Activated CD8-positive, alpha-beta memory T cell treated with anti-CD3 and anti-CD28 coated beads for 36 hours (primary cell): ENCODE results near the gene RAB26. TPM values are rescaled to one million over a fixed set of nuclear protein-coding genes. Genes with fewer than 3 reads are reported as not detected.
"Not testable (repeated sequence)": the region's sequence is repeated elsewhere in the genome, so short reads cannot be mapped to it uniquely, and the experiment has no call there.

Source experiments
- CTCF ChIA-PET: fragments of 350-600 bp; sonication (Branson Sonifier 250); formaldehyde crosslinking; loops from one replicate; lab custom pipeline; 2021; ENCODE audit warnings: antibody characterized with exemption; lab: Charles Lee
- POLR2A ChIA-PET: fragments of 350-600 bp; sonication (Branson Sonifier 250); formaldehyde crosslinking; loops from one replicate; lab custom pipeline; 2021; ENCODE audit warnings: antibody characterized with exemption; lab: Charles Lee
- total RNA-seq, 2 experiments: library from RNA; stranded (reverse); gene quantifications; one replicate each; pipeline ENCODE4 v1.2.3, GENCODE V29; 2021

RAB26 gene, protein sequence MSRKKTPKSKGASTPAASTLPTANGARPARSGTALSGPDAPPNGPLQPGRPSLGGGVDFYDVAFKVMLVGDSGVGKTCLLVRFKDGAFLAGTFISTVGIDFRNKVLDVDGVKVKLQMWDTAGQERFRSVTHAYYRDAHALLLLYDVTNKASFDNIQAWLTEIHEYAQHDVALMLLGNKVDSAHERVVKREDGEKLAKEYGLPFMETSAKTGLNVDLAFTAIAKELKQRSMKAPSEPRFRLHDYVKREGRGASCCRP
- total RNA-seq: under 1 TPM in 1 of 2 experiments, not detected in 1; 0.42 TPM

GRCh38 chr16:2147981-2148671 is at the start of gene RAB26:
RAB26 (plus strand) TSS chr16:2148625; CDS start chr16:2148784, 159 bp downstream.
- ChIA-PET POLR2A (no interaction called here), CTCF (interaction anchor here (0.8 to 3.2 kb wide), 4 partner anchors 9 to 144 kb away, joined by 3 to 10 read pairs (median 6); no protein-coding TSS in a partner anchor)

DNA sequence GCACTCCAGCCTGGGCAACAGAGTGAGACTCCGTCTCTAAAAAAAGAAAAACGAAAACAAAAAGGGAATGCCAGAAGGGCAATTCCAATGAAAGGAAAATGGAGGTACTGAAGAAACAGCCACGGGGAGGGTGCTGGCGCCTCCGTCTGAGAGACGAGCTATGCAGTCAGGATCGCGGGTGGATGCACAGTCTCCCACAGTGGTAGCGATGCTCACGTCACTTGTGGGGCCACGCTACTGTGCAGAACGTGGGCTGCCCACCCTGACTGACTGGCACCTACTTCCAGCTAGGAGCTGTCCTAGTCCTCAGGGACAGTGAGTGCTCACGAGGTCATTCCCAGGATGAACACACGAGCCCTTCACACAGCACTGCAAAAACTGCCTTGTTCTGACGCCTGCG is 46.8 kb upstream of the RAB26 start:
- POLR2A ChIA-PET, CTCF ChIA-PET: not testable (repeated sequence)

DNA sequence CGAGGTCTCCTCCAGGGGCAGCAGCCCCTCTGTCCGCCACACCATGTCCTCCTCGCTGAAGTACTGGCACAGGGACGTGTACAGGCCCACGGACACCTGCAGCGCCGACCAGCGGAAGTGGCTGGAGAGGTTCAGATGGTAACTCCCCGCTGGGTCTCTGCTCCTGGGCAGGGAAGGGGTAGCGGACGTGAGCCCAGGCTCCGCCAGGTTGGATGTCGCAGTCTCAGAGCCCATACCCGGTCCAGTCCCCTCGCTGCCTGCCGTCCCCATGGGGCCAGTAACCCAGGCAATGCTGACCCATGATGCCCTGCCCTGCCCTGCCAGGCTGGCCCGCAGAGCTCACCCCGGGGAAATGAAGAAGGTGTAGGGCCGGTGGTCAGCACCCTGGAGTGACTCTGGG is 46.0 kb upstream of the RAB26 start:
- POLR2A ChIA-PET: no interaction called here
- CTCF ChIA-PET: no interaction called here

- CTCF ChIA-PET, POLR2A ChIA-PET: not testable (repeated sequence)
Measured at GRCh38 chr16:2104464-2104863, 44.0 kb upstream of the RAB26 start.

DNA sequence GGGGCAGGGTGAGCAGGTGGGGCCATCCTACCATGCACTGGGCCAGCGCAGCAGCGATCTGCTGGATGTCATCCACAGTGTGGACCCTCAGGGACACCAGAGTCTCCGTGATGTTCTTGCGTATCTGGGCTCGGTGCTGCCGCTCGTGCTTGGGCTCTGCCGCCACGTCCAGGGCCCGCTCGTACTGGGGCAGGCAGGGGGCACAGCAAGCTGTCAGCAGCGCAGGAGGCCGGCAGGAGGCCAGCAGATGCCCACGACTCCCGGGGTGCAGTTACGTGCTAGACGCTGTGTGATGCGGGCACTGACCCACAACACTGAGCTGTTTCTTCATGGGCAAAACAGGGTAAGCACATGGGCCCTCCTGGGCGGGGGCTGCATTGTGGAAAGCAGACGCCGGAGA is 43.1 kb upstream of the RAB26 start:
- POLR2A ChIA-PET, CTCF ChIA-PET: not testable (repeated sequence)

DNA sequence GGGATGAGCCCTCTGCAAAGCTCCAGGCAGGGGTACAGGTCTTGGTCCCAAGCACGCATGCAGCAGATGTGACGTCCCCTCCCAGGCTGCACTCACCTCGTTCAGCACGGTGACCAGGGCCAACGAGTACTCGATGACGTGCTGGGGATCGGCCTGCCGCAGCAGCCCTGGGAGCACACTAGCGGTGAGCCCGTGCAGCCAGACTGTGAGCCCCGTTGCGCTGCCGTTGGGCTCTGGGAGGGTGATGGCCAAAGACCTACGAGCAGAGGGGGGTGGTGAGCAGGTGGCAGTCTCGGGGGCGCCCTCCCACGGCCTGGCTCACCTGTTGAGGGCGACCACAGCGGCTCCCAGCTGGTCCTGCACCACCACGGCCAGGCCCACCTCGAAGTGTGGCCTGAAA is 42.7 kb upstream of the RAB26 start:
- CTCF ChIA-PET, POLR2A ChIA-PET: not testable (repeated sequence)

GRCh38 chr16:2106211-2106610 is 42.2 kb upstream of the RAB26 start:
- POLR2A ChIA-PET, CTCF ChIA-PET: not testable (repeated sequence)

GRCh38 chr16:2107121-2107790 is 41.2 kb upstream of the RAB26 start:
- POLR2A ChIA-PET, CTCF ChIA-PET: not testable (repeated sequence)

DNA sequence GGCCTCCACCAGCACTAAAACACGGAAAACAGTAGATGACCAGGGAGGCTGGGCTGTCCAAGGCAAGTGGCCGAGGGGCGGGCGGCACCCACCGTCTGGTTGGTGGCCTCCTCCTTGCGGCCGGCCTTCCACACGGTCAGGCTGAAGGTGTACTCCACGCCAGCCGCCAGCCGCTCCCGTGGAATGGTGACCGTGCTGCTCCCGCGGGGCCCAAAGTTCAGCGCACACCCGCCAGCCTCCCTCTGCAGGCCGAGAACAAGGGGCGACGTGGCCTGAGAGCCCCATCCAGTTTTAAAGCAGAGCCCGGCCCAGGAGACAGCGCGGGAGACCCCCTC is 40.7 kb upstream of the RAB26 start:
- CTCF ChIA-PET, POLR2A ChIA-PET: not testable (repeated sequence)

- CTCF ChIA-PET, POLR2A ChIA-PET: not testable (repeated sequence)
Measured at GRCh38 chr16:2108446-2109270, 39.8 kb upstream of the RAB26 start.

DNA sequence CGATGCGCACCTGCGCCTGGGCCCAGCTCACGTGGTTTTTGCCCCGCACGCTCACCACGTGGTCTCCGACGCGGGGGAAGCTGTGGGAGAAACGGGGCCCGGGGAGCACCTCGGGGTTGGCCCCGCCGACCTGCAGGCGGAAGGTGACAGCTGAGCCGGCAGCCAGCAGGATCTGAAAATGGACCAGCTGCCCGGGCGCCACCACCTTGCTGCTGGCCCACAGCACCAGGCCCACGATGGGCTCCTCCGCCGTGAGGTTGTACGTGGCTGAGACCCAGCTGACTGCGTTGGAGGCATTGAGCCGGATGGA is 39.2 kb upstream of the RAB26 start:
- CTCF ChIA-PET, POLR2A ChIA-PET: not testable (repeated sequence)

DNA sequence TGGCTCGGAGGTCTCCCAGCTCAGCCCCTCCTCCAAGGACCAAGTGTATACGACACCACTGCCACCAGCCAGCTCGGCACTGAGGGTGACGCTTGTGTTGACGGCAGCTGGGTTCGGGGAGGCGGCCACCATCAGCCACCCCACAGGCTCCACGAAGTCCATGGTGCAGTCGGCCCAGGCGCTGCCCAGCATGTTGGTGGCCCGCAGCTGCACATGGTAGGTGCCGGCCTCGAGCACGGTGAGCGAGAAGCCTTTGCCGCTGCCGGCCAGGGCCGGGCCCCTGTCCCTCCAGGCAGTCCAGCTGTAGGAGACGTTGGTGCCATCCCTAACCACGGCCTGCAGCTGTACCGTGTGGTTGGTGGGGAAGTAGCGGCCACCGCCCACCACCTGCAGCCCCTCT is 38.6 kb upstream of the RAB26 start:
- POLR2A ChIA-PET, CTCF ChIA-PET: not testable (repeated sequence)

DNA sequence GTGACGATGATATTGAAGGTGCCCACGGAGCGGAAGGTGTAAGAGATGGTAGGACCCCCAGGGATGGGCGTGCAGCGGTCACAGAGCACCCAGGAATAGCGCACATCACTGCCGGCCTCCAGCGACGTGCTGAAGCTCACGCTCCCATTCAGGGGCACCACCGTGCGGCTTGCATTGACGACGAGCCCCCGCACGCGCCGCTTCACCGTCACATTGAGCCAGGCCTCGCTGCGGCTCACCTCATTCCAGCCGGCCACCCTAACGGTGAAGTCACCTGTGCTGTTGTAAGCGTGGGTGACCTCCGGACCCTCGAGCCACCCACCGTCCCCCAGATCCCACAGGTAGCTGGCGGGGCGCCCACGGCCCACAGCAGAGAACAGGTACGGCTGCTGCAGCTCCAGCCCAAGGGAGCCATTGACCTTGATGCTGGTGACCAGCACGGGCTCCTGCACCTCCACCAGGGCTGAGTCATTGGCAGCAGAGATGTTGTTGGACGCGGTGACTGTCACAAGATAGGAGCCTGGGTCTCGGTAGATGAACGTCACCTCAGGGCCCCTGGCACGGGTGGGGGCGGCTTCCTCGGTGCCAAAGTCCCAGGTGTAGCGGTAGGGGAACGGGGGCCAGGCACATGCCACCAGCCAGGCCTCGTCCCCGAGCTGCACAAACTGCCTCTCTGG is 38.0 kb upstream of the RAB26 start:
- POLR2A ChIA-PET, CTCF ChIA-PET: not testable (repeated sequence)

- POLR2A ChIA-PET, CTCF ChIA-PET: not testable (repeated sequence)
Measured at GRCh38 chr16:2111009-2111353, 37.4 kb upstream of the RAB26 start.

GRCh38 chr16:2111412-2112335 is 36.8 kb upstream of the RAB26 start:
- POLR2A ChIA-PET, CTCF ChIA-PET: not testable (repeated sequence)

DNA sequence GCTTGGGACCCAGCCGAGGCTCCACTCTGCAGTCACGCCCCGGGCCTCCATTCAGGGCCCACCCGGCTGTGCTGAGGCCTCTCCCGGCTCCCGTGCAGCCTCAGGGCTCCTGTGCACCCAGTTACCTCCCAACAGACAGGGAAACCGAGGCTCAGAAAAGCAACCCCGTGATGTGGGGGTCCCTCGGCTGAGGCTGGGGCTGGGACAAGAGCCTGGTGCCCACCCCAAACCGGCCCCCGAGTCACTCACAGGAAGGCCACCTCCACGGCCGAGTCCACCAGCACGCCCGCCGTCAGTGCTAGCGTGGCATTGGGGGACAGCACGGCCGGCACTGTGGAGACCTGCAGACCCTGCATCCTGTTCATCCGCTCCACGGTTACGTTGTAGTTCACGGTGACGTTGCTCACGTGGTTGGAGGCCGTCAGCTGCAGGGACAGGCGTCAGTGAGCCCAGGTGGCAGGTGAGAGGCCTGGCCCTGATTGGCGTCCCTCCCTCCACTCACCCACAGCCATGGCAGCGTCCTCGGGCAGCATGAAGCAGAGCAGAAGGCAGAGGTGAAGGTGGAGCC is 35.8 kb upstream of the RAB26 start:
- CTCF ChIA-PET, POLR2A ChIA-PET: not testable (repeated sequence)

GRCh38 chr16:2114225-2114624 is 34.2 kb upstream of the RAB26 start:
- CTCF ChIA-PET: not testable (repeated sequence)

DNA sequence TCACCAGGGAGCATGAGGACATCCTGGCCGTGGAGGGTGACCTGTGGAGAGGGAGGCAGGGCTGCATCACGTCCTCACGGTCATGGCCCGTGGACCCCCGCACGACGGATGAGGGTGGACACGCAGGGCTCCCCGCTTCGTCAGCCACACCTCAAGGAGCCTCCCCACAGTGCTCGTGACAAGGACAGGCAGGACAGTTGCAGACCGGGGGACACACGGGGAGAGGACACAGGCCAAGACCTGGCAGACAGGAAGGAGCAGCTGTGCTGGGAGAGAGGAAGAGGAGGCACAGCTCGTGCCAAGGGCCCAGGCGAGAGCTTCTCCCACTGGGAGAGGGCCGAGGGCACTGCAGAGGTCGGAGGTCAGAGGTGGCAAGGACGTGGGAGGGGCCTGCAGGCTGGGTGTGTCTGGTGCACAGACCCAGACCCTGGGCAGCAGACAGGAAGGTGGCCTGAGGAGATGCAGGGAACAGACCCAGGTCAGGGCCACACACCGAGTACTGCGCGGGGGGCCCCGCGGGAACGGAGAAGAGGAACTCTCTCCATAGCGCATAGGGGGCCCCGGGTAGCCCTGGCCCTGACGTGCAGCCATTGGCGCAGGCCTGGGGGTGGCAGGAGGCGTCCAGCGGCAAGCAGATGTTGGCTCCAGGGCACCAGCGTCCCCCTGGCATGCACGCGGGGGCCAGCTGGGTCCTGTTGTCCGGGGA is 33.4 kb upstream of the RAB26 start:
- CTCF ChIA-PET, POLR2A ChIA-PET: not testable (repeated sequence)

More at GRCh38 chr16:2114225-2114624, 34.2 kb upstream of the RAB26 start:
- POLR2A ChIA-PET: not testable (repeated sequence)
